GM10266 (cell line): ENCODE data around the gene ACCS.
A peak's percentile ranks its signal among the peaks of the same experiment; 100 is the strongest.

Source experiments
- DNase-seq: peaks from one replicate; pipeline ENCODE4 v3.0.0; 2012; ENCODE audit errors: extremely low spot score
- TF ChIP-seq, protein P1 (sequence below): IDR thresholded peaks from 2 replicates; pipeline ENCODE4 v1.5.1; 2012; ENCODE audit warnings: mild to moderate bottlenecking, low read depth; ENCODE audit not compliant: control insufficient read depth, insufficient read depth; ENCODE audit errors: missing control alignments

ACCS gene

DNA sequence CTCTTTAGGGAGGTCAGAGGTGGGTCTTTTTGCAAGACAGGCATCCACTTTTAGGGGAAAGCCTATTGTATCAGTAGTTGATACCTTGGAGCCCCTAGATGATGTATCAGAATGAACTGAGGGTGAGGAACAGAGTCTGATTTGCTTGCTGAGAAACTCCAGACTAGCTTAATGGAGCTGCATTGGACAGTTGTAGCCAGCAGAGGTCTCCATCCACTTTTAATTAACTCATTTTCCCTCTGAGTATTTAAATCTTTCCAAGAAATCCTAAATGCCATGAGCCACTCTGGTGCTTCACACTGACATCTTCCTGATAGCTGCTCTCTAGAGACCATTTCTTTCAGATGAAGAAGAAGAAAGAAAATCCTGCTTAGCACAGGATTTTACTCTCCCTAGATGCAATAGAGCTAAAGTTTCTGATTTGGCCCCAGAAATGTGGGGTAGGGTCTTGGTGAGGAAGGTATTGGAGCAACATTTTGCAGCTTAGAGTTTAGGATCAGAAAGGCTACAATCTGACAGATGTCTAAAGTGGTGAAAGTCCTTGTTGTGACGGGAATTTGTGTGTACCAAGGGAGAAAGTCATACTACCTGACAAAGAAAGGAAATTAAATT, 67.4 kb downstream of the ACCS start:
- DNase-seq: no peak
- TF ChIP-seq, protein P1, sequence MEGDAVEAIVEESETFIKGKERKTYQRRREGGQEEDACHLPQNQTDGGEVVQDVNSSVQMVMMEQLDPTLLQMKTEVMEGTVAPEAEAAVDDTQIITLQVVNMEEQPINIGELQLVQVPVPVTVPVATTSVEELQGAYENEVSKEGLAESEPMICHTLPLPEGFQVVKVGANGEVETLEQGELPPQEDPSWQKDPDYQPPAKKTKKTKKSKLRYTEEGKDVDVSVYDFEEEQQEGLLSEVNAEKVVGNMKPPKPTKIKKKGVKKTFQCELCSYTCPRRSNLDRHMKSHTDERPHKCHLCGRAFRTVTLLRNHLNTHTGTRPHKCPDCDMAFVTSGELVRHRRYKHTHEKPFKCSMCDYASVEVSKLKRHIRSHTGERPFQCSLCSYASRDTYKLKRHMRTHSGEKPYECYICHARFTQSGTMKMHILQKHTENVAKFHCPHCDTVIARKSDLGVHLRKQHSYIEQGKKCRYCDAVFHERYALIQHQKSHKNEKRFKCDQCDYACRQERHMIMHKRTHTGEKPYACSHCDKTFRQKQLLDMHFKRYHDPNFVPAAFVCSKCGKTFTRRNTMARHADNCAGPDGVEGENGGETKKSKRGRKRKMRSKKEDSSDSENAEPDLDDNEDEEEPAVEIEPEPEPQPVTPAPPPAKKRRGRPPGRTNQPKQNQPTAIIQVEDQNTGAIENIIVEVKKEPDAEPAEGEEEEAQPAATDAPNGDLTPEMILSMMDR: peak; percentile 51
